Trophoblast cell (in vitro differentiated cells and primary cell): Measurements from ENCODE around the gene SIK2.

Source experiments
- DNase-seq, 2 donors: peaks; one replicate each; pipeline ENCODE4 v3.0.0-alpha.2; 2016
- H2AFZ ChIP-seq: 2 replicates; pipeline ENCODE4 v1.6.1; 2013; ENCODE audit warnings: low read length, moderate library complexity, mild to moderate bottlenecking; ENCODE audit not compliant: insufficient read depth, poor library complexity
- H2AK5ac ChIP-seq: 2 replicates; pipeline ENCODE4 v1.6.1; 2013; ENCODE audit warnings: mild to moderate bottlenecking, low read length
- H2BK120ac ChIP-seq: 2 replicates; pipeline ENCODE4 v1.6.1; 2013; ENCODE audit warnings: low read length, mild to moderate bottlenecking, moderate library complexity; ENCODE audit not compliant: insufficient read depth, poor library complexity
- H2BK12ac ChIP-seq: 2 replicates; pipeline ENCODE4 v1.6.1; 2013; ENCODE audit warnings: mild to moderate bottlenecking, low read length, moderate library complexity
- H2BK5ac ChIP-seq: 2 replicates; pipeline ENCODE4 v1.6.1; 2013; ENCODE audit warnings: low read length, low read depth, moderate library complexity, mild to moderate bottlenecking; ENCODE audit not compliant: poor library complexity
- H3K14ac ChIP-seq: 2 replicates; pipeline ENCODE4 v1.6.1; 2013; ENCODE audit warnings: mild to moderate bottlenecking, low read length
- H3K18ac ChIP-seq: 2 replicates; pipeline ENCODE4 v1.6.1; 2013; ENCODE audit warnings: mild to moderate bottlenecking, low read length
- H3K23ac ChIP-seq: 2 replicates; pipeline ENCODE4 v1.6.1; 2013; ENCODE audit warnings: low read length
- H3K27ac ChIP-seq: 2 replicates; pipeline ENCODE4 v1.5.1; 2013; ENCODE audit warnings: low read depth, mild to moderate bottlenecking, inconsistent platforms, low read length, moderate library complexity
- H3K27me3 ChIP-seq: 2 replicates; pipeline ENCODE4 v1.6.1; 2013; ENCODE audit warnings: inconsistent platforms, mild to moderate bottlenecking, low read length, moderate library complexity; ENCODE audit not compliant: insufficient read depth
- H3K36me3 ChIP-seq, 2 experiments: 1 replicate in 1 of 2; 2 replicates in 1 of 2; pipeline ENCODE4 v1.6.1; 2013; ENCODE audit warnings: low read length in 2 of 2, mild to moderate bottlenecking in 2 of 2, moderate library complexity in 1 of 2; ENCODE audit not compliant: insufficient read depth in 2 of 2, control insufficient read depth in 1 of 2
- H3K4ac ChIP-seq: 2 replicates; pipeline ENCODE4 v1.6.1; 2013; ENCODE audit warnings: low read depth, mild to moderate bottlenecking, low read length, moderate library complexity
- H3K4me1 ChIP-seq, 2 experiments: 1 replicate in 1 of 2; 2 replicates in 1 of 2; pipeline ENCODE4 v1.6.1; 2013; ENCODE audit warnings: low read length in 2 of 2, mild to moderate bottlenecking in 2 of 2, moderate library complexity in 1 of 2; ENCODE audit not compliant: insufficient read depth in 2 of 2, control insufficient read depth in 1 of 2
- H3K4me2 ChIP-seq: 2 replicates; pipeline ENCODE4 v1.6.1; 2013; ENCODE audit warnings: inconsistent platforms, mild to moderate bottlenecking, low read length, moderate library complexity
- H3K4me3 ChIP-seq: 2 replicates; pipeline ENCODE4 v1.5.1; 2013; ENCODE audit warnings: mild to moderate bottlenecking, low read depth, low read length, inconsistent platforms
- H3K79me1 ChIP-seq: one replicate; pipeline ENCODE4 v1.6.1; 2013; ENCODE audit warnings: low read length
- H3K79me2 ChIP-seq: 2 replicates; pipeline ENCODE4 v1.6.1; 2013; ENCODE audit warnings: low read length, mild to moderate bottlenecking; ENCODE audit not compliant: control insufficient read depth, insufficient read depth, poor library complexity
- H3K9ac ChIP-seq: 2 replicates; pipeline ENCODE4 v1.6.1; 2013; ENCODE audit warnings: mild to moderate bottlenecking, low read length
- H3K9me3 ChIP-seq: 2 replicates; pipeline ENCODE4 v1.6.1; 2013; ENCODE audit warnings: low read depth, mild to moderate bottlenecking, control low read depth, inconsistent platforms, low read length; ENCODE audit not compliant: insufficient read depth
- H4K12ac ChIP-seq: 2 replicates; pipeline ENCODE4 v1.6.1; 2013; ENCODE audit warnings: low read depth, mild to moderate bottlenecking, low read length, moderate library complexity
- H4K8ac ChIP-seq: 2 replicates; pipeline ENCODE4 v1.6.1; 2013; ENCODE audit warnings: low read depth, mild to moderate bottlenecking, low read length, moderate library complexity
- H4K91ac ChIP-seq: one replicate; pipeline ENCODE4 v1.6.1; 2013; ENCODE audit warnings: low read depth, mild to moderate bottlenecking, low read length, moderate library complexity
- WGBS: extraction: QIAGEN DNeasy Blood & Tissue Kit; methylation state at CpG from one replicate; pipeline ENCODE4 v1.1.7; 2013; ENCODE audit warnings: missing lambda C conversion rate; ENCODE audit not compliant: insufficient read length, insufficient coverage; ENCODE audit errors: extremely low coverage; 5-methylcytosine and 5-hydroxymethylcytosine counted together

The SIK2 gene

GRCh38 chr11:111570796-111571195 lies 31.5 kb upstream of the SIK2 start:
- H4K12ac ChIP-seq, result no peak overlapping the region

GRCh38 chr11:111571829-111572501 lies 30.3 kb upstream of the SIK2 start:
- Histone ChIP-seq H3K23ac (no peak overlapping the region), H3K27ac (no peak overlapping the region), H3K14ac (no peak overlapping the region), H2BK12ac (no peak overlapping the region), H4K91ac (no peak overlapping the region), H3K27me3 (no peaks in the 10 kb centered on the region), H3K79me2 (no peaks in the 10 kb centered on the region), H2AFZ (no peak overlapping the region), H3K9ac (no peak overlapping the region), H4K8ac (no peak overlapping the region), H3K4me1 (no peaks in the 10 kb centered on the region), H3K4me2 (no peak overlapping the region), H3K4me3 (no peak overlapping the region), H3K9me3 (no peaks in the 10 kb centered on the region), H2BK5ac (no peak overlapping the region), H3K79me1 (no peaks in the 10 kb centered on the region), H4K12ac (no peak overlapping the region), H3K18ac (no peak overlapping the region), H3K4ac (no peak overlapping the region), H2BK120ac (no peak overlapping the region), H2AK5ac (no peak overlapping the region), H3K36me3 (no peaks in the 10 kb centered on the region)
- no CpG with 5 or more reads among the region's 6 CpGs for WGBS
- peak in 1 of 2 donors; percentile 41 for DNase-seq

More at GRCh38 chr11:111570796-111571195, 31.5 kb upstream of the SIK2 start:
- H3K23ac ChIP-seq, result no peak overlapping the region
- H3K79me2 ChIP-seq, result no peaks in the 10 kb centered on the region
- H3K14ac ChIP-seq, result no peak overlapping the region
- no peak for DNase-seq
- no peak overlapping the region for H2AK5ac ChIP-seq
- H3K79me1 ChIP-seq, result no peaks in the 10 kb centered on the region
- H3K36me3 ChIP-seq, result no peaks in the 10 kb centered on the region
- no peak overlapping the region for H3K27ac ChIP-seq
- H3K9ac ChIP-seq, result no peak overlapping the region
- H3K9me3 ChIP-seq, result no peaks in the 10 kb centered on the region
- no peak overlapping the region for H2BK5ac ChIP-seq
- no peak overlapping the region for H4K91ac ChIP-seq
- H3K18ac ChIP-seq, result no peak overlapping the region
- H3K4me1 ChIP-seq, result no peaks in the 10 kb centered on the region
- H4K8ac ChIP-seq, result no peak overlapping the region
- WGBS, result no CpG with 5 or more reads among the region's 6 CpGs
- no peak overlapping the region for H2AFZ ChIP-seq
- H3K27me3 ChIP-seq, result no peaks in the 10 kb centered on the region
- no peak overlapping the region for H3K4me2 ChIP-seq
- no peak overlapping the region for H2BK120ac ChIP-seq
- no peak overlapping the region for H3K4me3 ChIP-seq
- no peak overlapping the region for H2BK12ac ChIP-seq
- no peak overlapping the region for H3K4ac ChIP-seq

GRCh38 chr11:111572581-111572980 lies 29.7 kb upstream of the SIK2 start:
- Histone ChIP-seq H3K9me3 (no peaks in the 10 kb centered on the region), H2AFZ (no peak overlapping the region), H3K4me3 (no peak overlapping the region), H2BK5ac (no peak overlapping the region), H3K4me2 (no peak overlapping the region), H4K91ac (no peak overlapping the region), H3K79me2 (no peaks in the 10 kb centered on the region), H3K79me1 (no peaks in the 10 kb centered on the region), H2BK120ac (no peak overlapping the region), H2BK12ac (no peak overlapping the region), H3K36me3 (no peaks in the 10 kb centered on the region), H4K12ac (no peak overlapping the region), H3K4me1 (no peaks in the 10 kb centered on the region), H3K23ac (no peak overlapping the region), H3K27ac (no peak overlapping the region), H3K9ac (no peak overlapping the region), H3K4ac (no peak overlapping the region), H3K18ac (no peak overlapping the region), H2AK5ac (no peak overlapping the region), H4K8ac (no peak overlapping the region), H3K14ac (no peak overlapping the region), H3K27me3 (no peaks in the 10 kb centered on the region)
- WGBS, result no CpG with 5 or more reads among the region's 3 CpGs
- DNase-seq, result peak in 1 of 2 donors; percentile 22

- no peak overlapping the region for H3K27ac ChIP-seq
- H3K9me3 ChIP-seq, result no peaks in the 10 kb centered on the region
- no peak overlapping the region for H3K4me2 ChIP-seq
- H2BK12ac ChIP-seq, result no peak overlapping the region
- H2AFZ ChIP-seq, result no peak overlapping the region
- H3K79me1 ChIP-seq, result no peaks in the 10 kb centered on the region
- no peak overlapping the region for H3K23ac ChIP-seq
- no peak overlapping the region for H4K12ac ChIP-seq
- H2BK120ac ChIP-seq, result no peak overlapping the region
- peak in 1 of 2 donors; percentile 71 for DNase-seq
- H3K18ac ChIP-seq, result no peak overlapping the region
- H3K4me1 ChIP-seq, result no peaks in the 10 kb centered on the region
- peak overlapping the region; percentile 56 for H3K9ac ChIP-seq
- H3K4ac ChIP-seq, result no peak overlapping the region
- no peaks in the 10 kb centered on the region for H3K36me3 ChIP-seq
- no peak overlapping the region for H4K8ac ChIP-seq
- H2AK5ac ChIP-seq, result no peak overlapping the region
- H3K14ac ChIP-seq, result no peak overlapping the region
- H3K79me2 ChIP-seq, result no peaks in the 10 kb centered on the region
- WGBS, result no CpG with 5 or more reads among the region's 4 CpGs
- no peak overlapping the region for H4K91ac ChIP-seq
- H3K27me3 ChIP-seq, result no peaks in the 10 kb centered on the region
- H3K4me3 ChIP-seq, result no peak overlapping the region
- no peak overlapping the region for H2BK5ac ChIP-seq
Measured at GRCh38 chr11:111573821-111574249, 28.4 kb upstream of the SIK2 start.
